Measurements from ENCODE around the gene PTCH2.

The PTCH2 gene

GRCh38 chr1:44776730-44777068 lies 66.4 kb downstream of the PTCH2 start:
- no peak for DNase-seq

GRCh38 chr1:44775930-44776729 lies 66.9 kb downstream of the PTCH2 start:
- peak; percentile 36 for DNase-seq

- peak; percentile 89 for DNase-seq
Observed at GRCh38 chr1:44775078-44775929, 67.7 kb downstream of the PTCH2 start, which contains the start of gene RPS8. Gene RPS8 (plus strand): TSS chr1:44775540. CDS start chr1:44775597, 57 bp downstream.

All from activated T-cell treated with anti-CD3 and anti-CD28 coated beads for 4 hours (primary cell).